Testis (tissue), 3 donors: ENCODE data around the gene PGF. TPM values are rescaled to one million over a fixed set of nuclear protein-coding genes. Genes with fewer than 3 reads are reported as not detected.

Source experiments
- DNase-seq: peaks from one replicate; pipeline ENCODE4 v3.0.0-alpha.2; 2019
- H3K27ac ChIP-seq, 2 donors: fragments of 200-600 bp; sonication (generic); one replicate each; pipeline ENCODE4 v1.5.1; 2019
- H3K27me3 ChIP-seq: fragments of 200-600 bp; sonication (generic); one replicate; pipeline ENCODE4 v1.5.1; 2019
- H3K36me3 ChIP-seq: fragments of 200-600 bp; sonication (generic); one replicate; pipeline ENCODE4 v1.5.1; 2017; ENCODE audit warnings: low read depth; ENCODE audit errors: missing control alignments
- H3K4me1 ChIP-seq: fragments of 200-600 bp; sonication (generic); one replicate; pipeline ENCODE4 v1.5.1; 2019
- H3K4me3 ChIP-seq, 2 donors: fragments of 200-600 bp; sonication (generic); one replicate each; pipeline ENCODE4 v1.5.1; 2017 to 2019
- H3K9me3 ChIP-seq: fragments of 200-600 bp; sonication (generic); one replicate; pipeline ENCODE4 v1.5.1; 2017
- CTCF ChIP-seq, 3 experiments: fragments of 450-650 bp in 2 of 3; fragments of 200-600 bp in 1 of 3; sonication (generic) in 1 of 3; IDR thresholded peaks; one replicate each; pipeline ENCODE4 v1.5.1; 2016 to 2019; ENCODE audit warnings: antibody characterized with exemption in 3 of 3, mild to moderate bottlenecking in 2 of 3, moderate library complexity in 1 of 3
- POLR2A ChIP-seq: fragments of 450-650 bp; IDR thresholded peaks from one replicate; pipeline ENCODE4 v1.6.1; 2017; ENCODE audit warnings: antibody characterized with exemption, mild to moderate bottlenecking, moderate library complexity
- WGBS, 2 donors: methylation state at CpG; one replicate each; pipeline ENCODE4 v1.1.5; 2018; 5-methylcytosine and 5-hydroxymethylcytosine counted together
- intact Hi-C: fragments of 100-400 bp; cut with DNase I; formaldehyde crosslinking; loops from one replicate; pipeline ENCODE4 v1.15.1; 2023; ENCODE audit warnings: low total_unique reads
- polyA plus RNA-seq: library from polyadenylated mRNA; stranded (reverse); fragments of 350-450 nt; fragmentation: Illumina TruSeq; extraction: RNeasy Lipid Tissue Mini Kit (QIAGEN cat#74804); gene quantifications from one replicate; pipeline ENCODE4 v1.2.3, GENCODE V29; 2014; ENCODE audit warnings: low read depth, low replicate concordance; ENCODE audit not compliant: insufficient read depth
- total RNA-seq, 2 donors: library from RNA; depleted of rRNA; stranded (reverse); fragments of >200 nt; gene quantifications; one replicate each; pipeline ENCODE4 v1.2.3, GENCODE V29; 2016

Gene PGF
- total and polyA plus RNA-seq, 3 donors from 2014 or later, result 5.4 to 11.5 (median 6.5) TPM

DNA sequence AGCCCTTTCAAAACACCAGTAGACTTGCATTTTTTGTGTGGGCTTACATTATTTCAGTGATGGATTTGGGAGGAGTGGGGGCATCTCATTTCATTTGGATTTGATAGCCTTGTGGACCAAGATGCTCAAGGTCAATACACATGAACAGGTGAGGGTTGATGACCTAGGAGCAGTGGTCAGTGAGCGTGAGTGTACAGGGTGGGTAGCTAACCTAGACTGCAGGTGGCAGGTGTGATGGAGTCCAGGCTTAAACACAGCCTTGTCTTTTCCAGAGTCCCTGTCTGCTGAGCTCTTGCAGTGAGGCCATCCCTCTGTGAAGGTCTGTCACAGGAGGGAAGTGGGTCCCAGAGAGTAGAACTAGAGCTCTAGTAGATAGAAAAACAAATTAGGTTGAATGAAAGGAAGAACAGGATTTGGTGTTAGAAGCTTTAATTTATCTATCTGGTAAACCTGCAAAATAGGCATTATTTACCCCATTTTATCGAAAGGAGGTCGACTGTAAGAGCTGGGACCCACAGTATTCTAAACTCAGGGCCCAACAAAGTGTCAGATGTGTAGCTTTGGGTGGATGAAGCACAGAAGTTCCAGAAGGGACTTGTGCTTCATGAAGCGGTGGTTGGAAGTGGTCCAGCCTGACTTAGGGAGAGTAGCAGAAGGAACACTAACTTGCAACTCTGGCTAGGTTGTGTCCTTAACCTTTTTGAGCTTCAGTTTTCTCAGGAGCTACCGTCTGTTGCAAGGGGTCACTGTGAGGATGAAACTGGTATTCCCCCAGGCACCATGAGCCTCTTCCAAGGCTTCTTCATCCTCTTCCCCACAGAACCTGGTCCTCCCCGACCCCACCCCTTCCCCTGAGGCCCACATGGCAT is 50.5 kb downstream of the PGF start:
- Histone ChIP-seq H3K27me3 (no peaks in the 10 kb centered on the region), H3K4me1 (peaks cover 7% of the 10 kb centered on the region), H3K4me3 (no peak overlapping the region), H3K36me3 (no peaks in the 10 kb centered on the region), H3K27ac (no peak overlapping the region), H3K9me3 (no peaks in the 10 kb centered on the region)
- no peak for TF ChIP-seq CTCF (IDR thresholded peaks at IDR 0.05)
- no peak for TF ChIP-seq POLR2A
- WGBS, 2 donors, result 72% methylated on average over 6 of the region's 6 CpGs
- peak; percentile 60 for DNase-seq
- intact Hi-C loops, result no loop called here

DNA sequence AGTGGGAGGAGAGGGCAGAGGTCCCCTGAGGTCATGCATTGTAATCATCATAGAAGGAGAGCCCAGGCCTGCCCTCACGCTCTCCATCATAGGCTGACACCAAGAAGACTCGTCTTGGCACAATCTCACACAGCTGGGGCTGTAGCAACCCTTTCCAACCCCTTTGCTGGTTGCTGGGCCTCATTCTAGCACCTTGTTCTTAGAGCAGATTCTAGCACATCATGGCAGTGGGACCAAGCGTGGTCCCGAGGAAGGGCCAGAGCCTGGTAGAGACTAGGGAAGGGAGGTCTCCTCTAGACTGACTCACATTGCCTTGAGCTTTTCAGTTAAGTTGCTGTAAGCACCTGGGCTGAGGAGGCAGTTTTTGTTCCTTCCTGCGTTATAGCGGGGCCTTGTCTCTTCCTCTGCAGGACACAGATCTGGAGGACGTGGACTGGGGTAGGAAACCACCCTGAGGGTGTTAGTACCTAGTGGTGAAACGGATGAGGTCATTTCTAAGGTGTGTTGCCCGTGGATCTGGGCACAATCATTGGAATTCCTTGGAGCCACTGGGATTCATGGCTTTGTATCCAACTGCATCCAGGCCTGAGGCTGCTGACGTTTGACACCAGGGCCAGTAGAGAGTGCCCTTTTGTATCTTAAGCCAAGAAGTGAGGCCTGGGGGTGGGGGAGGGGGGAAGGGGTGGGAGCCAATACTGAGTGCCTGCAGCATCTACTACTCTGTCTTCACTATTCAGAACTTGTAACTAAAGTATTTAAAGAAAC is 52.3 kb downstream of the PGF start:
- Histone ChIP-seq H3K4me3 (no peak overlapping the region), H3K9me3 (no peaks in the 10 kb centered on the region), H3K36me3 (no peaks in the 10 kb centered on the region), H3K27ac (no peak overlapping the region), H3K4me1 (peaks cover 7% of the 10 kb centered on the region), H3K27me3 (no peaks in the 10 kb centered on the region)
- intact Hi-C loops, result no loop called here
- WGBS, 2 donors, result 68 to 79% methylated on average over 10 of the region's 10 CpGs
- no peak for DNase-seq
- TF ChIP-seq CTCF (IDR thresholded peaks at IDR 0.05), result no peak
- no peak for TF ChIP-seq POLR2A

DNA sequence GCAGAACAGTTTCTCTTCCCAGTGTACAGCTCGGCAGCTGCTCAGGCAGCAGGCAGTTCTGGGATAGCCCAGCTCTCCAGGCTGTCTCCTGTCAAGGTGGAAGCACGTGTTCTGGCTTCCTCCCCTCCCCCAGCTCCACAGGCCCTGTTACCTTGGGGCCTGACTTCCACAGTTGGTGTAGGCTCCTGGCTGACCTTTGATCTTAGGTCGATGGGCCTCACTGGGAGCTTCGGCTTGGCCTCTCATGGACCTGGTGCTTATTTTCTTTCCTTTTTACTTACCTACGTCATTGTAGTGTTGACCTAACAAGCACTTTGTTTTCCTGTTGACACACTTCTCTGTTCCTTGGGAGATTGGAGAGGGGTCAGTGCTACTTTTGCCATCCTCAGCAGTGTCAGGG is 56.7 kb downstream of the PGF start:
- Histone ChIP-seq H3K27ac (no peak overlapping the region), H3K4me1 (no peaks in the 10 kb centered on the region), H3K4me3 (no peak overlapping the region), H3K27me3 (no peaks in the 10 kb centered on the region), H3K36me3 (no peaks in the 10 kb centered on the region), H3K9me3 (no peaks in the 10 kb centered on the region)
- TF ChIP-seq CTCF (IDR thresholded peaks at IDR 0.05) (no peak), POLR2A (no peak)
- intact Hi-C loops, result no loop called here
- 78 to 86% methylated on average over 3 to 5 of the region's 5 CpGs for WGBS, 2 donors
- no peak for DNase-seq

DNA sequence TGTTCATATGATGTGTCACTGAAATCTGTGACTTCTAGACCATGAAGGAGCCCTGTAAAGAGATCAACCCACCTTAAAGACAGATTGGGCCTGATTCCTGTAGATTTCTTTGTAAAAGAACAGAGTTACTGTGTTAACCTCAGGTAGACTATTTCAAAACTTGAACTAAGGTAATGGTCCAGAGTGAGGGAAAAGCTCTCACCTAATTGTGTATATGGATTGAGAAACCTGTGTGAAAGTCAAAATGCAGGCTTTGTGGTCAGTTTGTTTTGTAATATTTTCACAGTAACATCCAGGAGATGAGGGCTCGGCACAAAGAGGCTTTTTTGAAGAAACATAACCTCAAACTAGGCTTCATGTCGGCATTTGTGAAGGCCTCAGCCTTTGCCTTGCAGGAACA is 57.3 kb downstream of the PGF start:
- intact Hi-C loops, result no loop called here
- no peak overlapping the region for H3K27ac ChIP-seq
- no peaks in the 10 kb centered on the region for H3K36me3 ChIP-seq
- 91 to 97% methylated on average over 2 of the region's 2 CpGs for WGBS, 2 donors
- DNase-seq, result no peak
- no peak for TF ChIP-seq POLR2A
- TF ChIP-seq CTCF (IDR thresholded peaks at IDR 0.05), result no peak
- no peak overlapping the region for H3K4me3 ChIP-seq
- no peaks in the 10 kb centered on the region for H3K4me1 ChIP-seq
- H3K27me3 ChIP-seq, result no peaks in the 10 kb centered on the region
- no peaks in the 10 kb centered on the region for H3K9me3 ChIP-seq
